Neural cell (in vitro differentiated cells): Measurements from ENCODE around the gene TNKS1BP1. TPM values are rescaled to one million over a fixed set of nuclear protein-coding genes. Genes with fewer than 3 reads are reported as not detected.

Experiments used
- H2AFZ ChIP-seq: fragments of 200-600, 300-800 bp; sonication (generic), shearing (Covaris generic); 2 replicates; pipeline ENCODE4 v1.6.0; 2014; ENCODE audit warnings: low read depth, mild to moderate bottlenecking, antibody characterized with exemption, low read length, moderate library complexity
- H3F3A ChIP-seq: fragments of 200-600 bp; shearing (Covaris generic); 2 replicates; pipeline ENCODE4 v1.6.1; 2016; ENCODE audit warnings: mild to moderate bottlenecking, moderate library complexity, mixed read lengths, antibody characterized with exemption, low read length; ENCODE audit not compliant: insufficient read depth, poor library complexity, severe bottlenecking
- H3K27ac ChIP-seq: fragments of 200-600, 300-800 bp; sonication (generic), shearing (Covaris generic); 2 replicates; pipeline ENCODE4 v1.5.1; 2014; ENCODE audit warnings: mild to moderate bottlenecking, low read length, moderate library complexity
- H3K27me3 ChIP-seq: fragments of 300-800, 200-600 bp; sonication (generic), shearing (Covaris generic); 2 replicates; pipeline ENCODE4 v1.6.0; 2014; ENCODE audit warnings: mild to moderate bottlenecking, low read depth, low read length, moderate library complexity; ENCODE audit not compliant: insufficient read depth
- H3K36me3 ChIP-seq: fragments of 300-800, 200-600 bp; sonication (generic), shearing (Covaris generic); 2 replicates; pipeline ENCODE4 v1.5.1; 2014; ENCODE audit warnings: mild to moderate bottlenecking, antibody characterized with exemption, low read length, moderate library complexity; ENCODE audit not compliant: insufficient read depth
- H3K4me2 ChIP-seq: fragments of 300-800, 200-600 bp; sonication (generic), shearing (Covaris generic); 2 replicates; pipeline ENCODE4 v1.6.0; 2014; ENCODE audit warnings: mild to moderate bottlenecking, low read length
- H3K4me3 ChIP-seq: fragments of 300-800, 200-600 bp; sonication (generic), shearing (Covaris generic); 2 replicates; pipeline ENCODE4 v1.5.1; 2014; ENCODE audit warnings: mild to moderate bottlenecking, low read length, moderate library complexity
- H3K79me2 ChIP-seq: fragments of 200-600 bp; shearing (Covaris generic); replicated peaks from 2 replicates; pipeline ENCODE4 v1.6.0; 2014; ENCODE audit warnings: mild to moderate bottlenecking, low read length, moderate library complexity; ENCODE audit not compliant: insufficient read depth
- H3K9ac ChIP-seq: fragments of 300-800, 200-600 bp; sonication (generic), shearing (Covaris generic); 2 replicates; pipeline ENCODE4 v1.6.1; 2016; ENCODE audit warnings: mild to moderate bottlenecking, low read length, mixed read lengths
- H3K9me2 ChIP-seq: fragments of 200-600 bp; shearing (Covaris generic); 2 replicates; pipeline ENCODE4 v1.6.1; 2016; ENCODE audit warnings: mild to moderate bottlenecking, low read length, mixed read lengths; ENCODE audit not compliant: insufficient read depth
- H3K9me3 ChIP-seq: fragments of 200-600, 300-800 bp; sonication (generic), shearing (Covaris generic); 2 replicates; pipeline ENCODE4 v1.6.1; 2016; ENCODE audit warnings: mild to moderate bottlenecking, mixed run types, low read length, moderate library complexity, mixed read lengths
- H4K20me1 ChIP-seq: fragments of 200-600 bp; shearing (Covaris generic); 2 replicates; pipeline ENCODE4 v1.6.1; 2016; ENCODE audit warnings: mild to moderate bottlenecking, mixed run types; ENCODE audit not compliant: insufficient read depth
- CTCF ChIP-seq: fragments of 450-650 bp; IDR thresholded peaks from 2 replicates; pipeline ENCODE4 v1.5.1; 2014; ENCODE audit warnings: antibody characterized with exemption, mild to moderate bottlenecking, moderate library complexity; ENCODE audit not compliant: poor library complexity, severe bottlenecking
- EP300 ChIP-seq: fragments of 450-650 bp; conservative IDR thresholded peaks from 2 replicates; pipeline ENCODE4 v1.6.1; 2014; ENCODE audit warnings: antibody characterized with exemption, mild to moderate bottlenecking, moderate library complexity; ENCODE audit not compliant: poor library complexity, severe bottlenecking
- EZH2 ChIP-seq: fragments of 200-600, 300-800 bp; shearing (Covaris generic), sonication (generic); IDR thresholded peaks from 2 replicates; pipeline ENCODE4 v1.6.1; 2014; ENCODE audit warnings: antibody characterized with exemption, low read length, borderline replicate concordance, mild to moderate bottlenecking; ENCODE audit not compliant: insufficient read depth, poor library complexity, severe bottlenecking
- MXI1 ChIP-seq: fragments of 450-650 bp; conservative IDR thresholded peaks from 2 replicates; pipeline ENCODE4 v1.6.1; 2014; ENCODE audit warnings: antibody characterized with exemption, mild to moderate bottlenecking; ENCODE audit not compliant: poor library complexity, severe bottlenecking
- POLR2AphosphoS5 ChIP-seq: IDR thresholded peaks from 2 replicates; pipeline ENCODE4 v1.6.1; 2012
- RAD21 ChIP-seq: fragments of 450-650 bp; conservative IDR thresholded peaks from 2 replicates; pipeline ENCODE4 v1.6.1; 2014; ENCODE audit warnings: antibody characterized with exemption, mild to moderate bottlenecking, moderate library complexity
- REST ChIP-seq: IDR thresholded peaks from 2 replicates; pipeline ENCODE4 v1.6.1; 2012; ENCODE audit warnings: borderline replicate concordance
- SMC3 ChIP-seq: fragments of 450-650 bp; conservative IDR thresholded peaks from 2 replicates; pipeline ENCODE4 v1.6.1; 2014; ENCODE audit warnings: antibody characterized with exemption, mild to moderate bottlenecking, moderate library complexity; ENCODE audit not compliant: poor library complexity
- TAF1 ChIP-seq: IDR thresholded peaks from 2 replicates; pipeline ENCODE4 v1.6.1; 2012; ENCODE audit warnings: low read depth
- polyA plus RNA-seq: library from polyadenylated mRNA; depleted of rRNA; stranded (reverse); fragments of >200 nt; gene quantifications from 2 replicates; pipeline ENCODE4 v1.2.3, GENCODE V29; 2014

Gene TNKS1BP1
- polyA plus RNA-seq, 1 donor from 2014 or later: 8.9 TPM

- H3K4me2 ChIP-seq: no peak overlapping the region
- peak overlapping the region; percentile 40 for H3K9ac ChIP-seq
- peak overlapping the region; percentile 54 for H2AFZ ChIP-seq
- no peaks in the 10 kb centered on the region for H3K9me3 ChIP-seq
- no peaks in the 10 kb centered on the region for H3F3A ChIP-seq
- H3K36me3 ChIP-seq: no peaks in the 10 kb centered on the region
- no peaks in the 10 kb centered on the region for H3K9me2 ChIP-seq
- no peaks in the 10 kb centered on the region for H4K20me1 ChIP-seq
- H3K27me3 ChIP-seq: no peaks in the 10 kb centered on the region
- no peak for TF ChIP-seq REST
- TF ChIP-seq POLR2AphosphoS5: no peak
- peak; percentile 72 for TF ChIP-seq SMC3
- peak; percentile 73 for TF ChIP-seq CTCF
- peak; percentile 80 for TF ChIP-seq RAD21
- TF ChIP-seq MXI1: peak; percentile 50
- H3K79me2 ChIP-seq: no peaks in the 10 kb centered on the region
- H3K27ac ChIP-seq: no peak overlapping the region
- H3K4me3 ChIP-seq: no peak overlapping the region
Observed at GRCh38 chr11:57345555-57346211, 20.9 kb upstream of the TNKS1BP1 start.

GRCh38 chr11:57344826-57345225 lies 20.1 kb upstream of the TNKS1BP1 start:
- no peak overlapping the region for H3K4me3 ChIP-seq
- H2AFZ ChIP-seq: peak overlapping the region; percentile 54
- H4K20me1 ChIP-seq: no peaks in the 10 kb centered on the region
- H3K36me3 ChIP-seq: no peaks in the 10 kb centered on the region
- no peaks in the 10 kb centered on the region for H3K9me3 ChIP-seq
- TF ChIP-seq POLR2AphosphoS5 (no peak), CTCF (no peak), MXI1 (no peak), SMC3 (no peak), EZH2 (no peak), REST (no peak), TAF1 (no peak), EP300 (no peak), RAD21 (no peak)
- no peaks in the 10 kb centered on the region for H3K9me2 ChIP-seq
- H3K27ac ChIP-seq: no peak overlapping the region
- H3F3A ChIP-seq: no peaks in the 10 kb centered on the region
- no peaks in the 10 kb centered on the region for H3K27me3 ChIP-seq
- no peak overlapping the region for H3K4me2 ChIP-seq
- peak overlapping the region; percentile 40 for H3K9ac ChIP-seq
- H3K79me2 ChIP-seq: no peaks in the 10 kb centered on the region
